Measurements from ENCODE around the gene GPR61.

GPR61 gene

GRCh38 chr1:109530457-109531087, 9.1 kb upstream of the GPR61 start:
- no peak for DNase-seq (ENCODE audit: extremely low read depth, low read depth)
- TF ChIP-seq CTCF (IDR thresholded peaks at IDR 0.05; ENCODE audit: low read depth, low read length): no peak

GRCh38 chr1:109531380-109531779, 8.3 kb upstream of the GPR61 start:
- DNase-seq (ENCODE audit: extremely low read depth, low read depth): no peak
- TF ChIP-seq CTCF (IDR thresholded peaks at IDR 0.05; ENCODE audit: low read depth, low read length): no peak

- no peak for TF ChIP-seq CTCF (IDR thresholded peaks at IDR 0.05; ENCODE audit: low read depth, low read length)
- no peak for DNase-seq (ENCODE audit: extremely low read depth, low read depth)
These were observed 7.8 kb upstream of the GPR61 start for GRCh38 chr1:109531826-109532364.

GRCh38 chr1:109532365-109533136, 7.1 kb upstream of the GPR61 start:
- TF ChIP-seq CTCF (IDR thresholded peaks at IDR 0.05; ENCODE audit: low read depth, low read length): peak; percentile 93
- DNase-seq (ENCODE audit: extremely low read depth, low read depth): peak; percentile 56

- TF ChIP-seq CTCF (IDR thresholded peaks at IDR 0.05; ENCODE audit: low read depth, low read length): no peak
- DNase-seq (ENCODE audit: extremely low read depth, low read depth): no peak
These were observed 5.3 kb upstream of the GPR61 start for GRCh38 chr1:109534307-109534858.

- no peak for TF ChIP-seq CTCF (IDR thresholded peaks at IDR 0.05; ENCODE audit: low read depth, low read length)
- DNase-seq (ENCODE audit: extremely low read depth, low read depth): no peak
These were observed 4.2 kb upstream of the GPR61 start for GRCh38 chr1:109535481-109535880.

- no peak for TF ChIP-seq CTCF (IDR thresholded peaks at IDR 0.05; ENCODE audit: low read depth, low read length)
- no peak for DNase-seq (ENCODE audit: extremely low read depth, low read depth)
These were observed 3.6 kb upstream of the GPR61 start for GRCh38 chr1:109535971-109536491.
